BLaER1 (cell line): Measurements from ENCODE around the gene NR2F1-AS1.
A peak's percentile ranks its signal among the peaks of the same experiment; 100 is the strongest.

ENCODE experiments used
- H3K27ac ChIP-seq: shearing (Covaris generic); formaldehyde crosslinking; 2 replicates; pipeline ENCODE4 v1.8.1; 2022
- H3K27me3 ChIP-seq: shearing (Covaris generic); formaldehyde crosslinking; 2 replicates; pipeline ENCODE4 v1.8.1; 2022
- H3K36me3 ChIP-seq: shearing (Covaris generic); formaldehyde crosslinking; 2 replicates; pipeline ENCODE4 v1.8.1; 2022
- H3K4me1 ChIP-seq: shearing (Covaris generic); formaldehyde crosslinking; 2 replicates; pipeline ENCODE4 v1.8.1; 2022
- H3K4me2 ChIP-seq: shearing (Covaris generic); formaldehyde crosslinking; 2 replicates; pipeline ENCODE4 v1.8.1; 2022
- H3K4me3 ChIP-seq: shearing (Covaris generic); formaldehyde crosslinking; 2 replicates; pipeline ENCODE4 v1.8.1; 2022
- H3K9ac ChIP-seq: shearing (Covaris generic); formaldehyde crosslinking; 2 replicates; pipeline ENCODE4 v1.8.1; 2022
- H3K9me3 ChIP-seq: shearing (Covaris generic); formaldehyde crosslinking; 2 replicates; pipeline ENCODE4 v1.8.1; 2022
- H4K20me1 ChIP-seq: shearing (Covaris generic); formaldehyde crosslinking; 2 replicates; pipeline ENCODE4 v1.8.1; 2022
- Cebpa-rat ChIP-seq: shearing (Covaris generic); IDR thresholded peaks from 2 replicates; pipeline ENCODE4 v1.8.1; 2022

The NR2F1-AS1 gene

DNA sequence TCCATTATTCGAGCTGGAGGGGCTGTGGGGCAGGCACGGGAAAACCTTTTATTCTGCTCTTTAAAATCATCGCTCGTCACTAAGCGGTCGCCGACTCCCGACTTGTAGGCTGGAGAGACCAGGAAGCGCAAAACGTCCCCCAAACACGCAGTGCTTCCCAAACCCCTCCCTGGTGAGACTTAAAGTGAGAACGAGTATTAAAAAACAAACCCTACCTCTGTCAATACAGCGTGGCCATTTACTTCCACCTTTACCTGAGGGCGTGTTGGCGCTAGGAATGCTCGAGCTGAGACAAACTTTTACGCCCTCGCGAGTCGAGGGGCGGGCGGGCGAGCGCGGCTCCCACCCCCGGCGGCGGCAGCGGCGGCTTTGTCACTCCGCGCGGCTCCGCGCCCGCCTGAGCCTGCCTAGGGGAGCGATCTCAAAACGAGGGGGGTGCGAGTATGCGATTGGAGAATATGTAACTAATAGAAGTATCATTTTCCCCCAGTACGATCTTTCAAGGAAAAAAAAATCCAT, at the start of gene NR2F1-AS1:
Gene NR2F1-AS1, minus strand, starts transcription at position 293 of the 519 bp plus-strand sequence.
- H3K9me3 ChIP-seq = no peaks in the 10 kb centered on the region
- H3K27ac ChIP-seq = no peak within 1 kb of the TSS
- H3K4me3 ChIP-seq = peak within 1 kb of the TSS; percentile 59
- peaks cover 100% of the 10 kb centered on the region for H3K27me3 ChIP-seq
- H4K20me1 ChIP-seq = peaks cover 92% of the 10 kb centered on the region
- peak within 1 kb of the TSS; percentile 83 for H3K4me2 ChIP-seq
- TF ChIP-seq Cebpa-rat = no peak
- H3K36me3 ChIP-seq = no peaks in the 10 kb centered on the region
- no peak within 1 kb of the TSS for H3K9ac ChIP-seq
- peaks cover 37% of the 10 kb centered on the region for H3K4me1 ChIP-seq

DNA sequence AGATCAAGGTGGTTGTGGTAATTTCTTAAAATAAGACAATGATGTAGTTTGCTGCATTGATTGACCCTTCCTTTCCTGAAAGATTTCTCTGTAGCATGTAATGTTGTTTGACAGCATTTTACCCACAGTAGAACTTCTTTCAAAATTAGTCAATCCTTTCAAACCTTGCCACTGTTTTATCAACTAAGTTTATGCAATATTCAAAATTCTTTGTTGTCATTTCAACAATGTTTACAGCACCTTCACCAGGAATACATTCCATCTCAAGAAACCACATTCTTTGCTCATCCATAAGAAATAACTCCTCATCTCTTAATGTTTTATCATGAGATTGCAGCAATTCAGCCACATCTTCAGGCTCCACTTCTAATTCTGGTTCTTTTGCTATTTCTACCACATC, 45.8 kb upstream of the NR2F1-AS1 start:
- no peak overlapping the region for H3K9ac ChIP-seq
- no peaks in the 10 kb centered on the region for H3K36me3 ChIP-seq
- H3K4me2 ChIP-seq = no peak overlapping the region
- peaks cover 7% of the 10 kb centered on the region for H3K27me3 ChIP-seq
- H3K27ac ChIP-seq = no peak overlapping the region
- no peak for TF ChIP-seq Cebpa-rat
- no peaks in the 10 kb centered on the region for H3K9me3 ChIP-seq
- H3K4me1 ChIP-seq = no peaks in the 10 kb centered on the region
- H4K20me1 ChIP-seq = peaks cover 16% of the 10 kb centered on the region
- no peak overlapping the region for H3K4me3 ChIP-seq

DNA sequence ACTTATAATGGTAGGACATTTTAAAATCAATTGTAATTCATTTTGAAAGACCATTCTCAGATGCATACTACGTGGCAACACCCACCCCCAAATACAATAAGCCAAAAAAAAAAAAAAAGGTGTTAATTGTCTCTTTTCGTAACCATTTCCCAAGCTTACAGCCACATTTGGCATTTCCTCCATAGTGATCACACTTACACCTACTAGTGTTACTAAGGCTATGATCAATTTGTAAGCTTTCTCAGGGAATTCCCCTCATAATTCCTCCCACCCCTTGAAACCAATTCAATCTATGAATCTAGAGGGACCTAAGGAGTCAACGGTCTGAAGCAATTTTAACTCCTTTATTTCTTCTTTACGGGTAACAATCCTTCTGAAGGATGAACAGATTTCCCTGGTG, 42.1 kb upstream of the NR2F1-AS1 start:
- H3K27me3 ChIP-seq = peaks cover 43% of the 10 kb centered on the region
- no peak overlapping the region for H3K27ac ChIP-seq
- no peak overlapping the region for H3K9ac ChIP-seq
- peaks cover 46% of the 10 kb centered on the region for H4K20me1 ChIP-seq
- TF ChIP-seq Cebpa-rat = no peak
- H3K4me1 ChIP-seq = peaks cover 7% of the 10 kb centered on the region; the same call in 1 of the 2 replicates
- H3K36me3 ChIP-seq = no peaks in the 10 kb centered on the region
- peaks cover 5% of the 10 kb centered on the region for H3K9me3 ChIP-seq
- H3K4me3 ChIP-seq = no peak overlapping the region
- H3K4me2 ChIP-seq = no peak overlapping the region

DNA sequence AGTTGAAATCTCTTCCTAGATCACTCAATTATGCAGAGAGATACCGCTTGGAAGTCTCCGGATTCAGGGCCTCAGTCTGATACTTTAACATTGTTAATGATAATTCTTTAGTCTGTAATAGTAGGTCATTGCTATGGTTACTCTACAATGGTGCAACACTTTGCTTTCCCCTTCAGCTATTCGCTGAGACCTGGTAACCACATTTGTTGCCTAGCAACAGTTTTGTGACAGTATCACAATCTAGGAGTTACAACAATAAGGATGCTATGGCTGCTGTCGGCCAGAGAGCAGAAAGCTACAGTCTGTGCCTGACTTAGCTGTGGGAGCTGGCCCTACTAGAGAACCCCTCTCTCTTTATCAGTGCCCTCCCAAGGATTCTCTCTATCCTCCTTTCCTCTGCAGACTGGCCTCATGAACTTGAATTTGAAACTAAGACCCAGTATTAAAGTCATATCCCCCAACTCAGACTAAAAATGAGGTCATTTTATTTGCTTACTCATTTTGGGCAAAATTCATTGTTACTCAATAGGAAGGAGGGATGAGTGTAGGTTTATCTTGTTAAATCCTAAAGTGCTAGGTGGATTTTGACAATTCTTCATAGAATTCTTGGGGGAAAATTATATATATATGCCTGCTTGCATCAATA, 41.3 kb upstream of the NR2F1-AS1 start:
- TF ChIP-seq Cebpa-rat = no peak
- H3K27me3 ChIP-seq = peaks cover 49% of the 10 kb centered on the region
- H3K27ac ChIP-seq = no peak overlapping the region
- no peak overlapping the region for H3K4me3 ChIP-seq
- H3K4me2 ChIP-seq = no peak overlapping the region
- peaks cover 7% of the 10 kb centered on the region; the same call in 1 of the 2 replicates for H3K4me1 ChIP-seq
- no peaks in the 10 kb centered on the region for H3K36me3 ChIP-seq
- peaks cover 5% of the 10 kb centered on the region for H3K9me3 ChIP-seq
- peaks cover 53% of the 10 kb centered on the region for H4K20me1 ChIP-seq
- no peak overlapping the region for H3K9ac ChIP-seq

DNA sequence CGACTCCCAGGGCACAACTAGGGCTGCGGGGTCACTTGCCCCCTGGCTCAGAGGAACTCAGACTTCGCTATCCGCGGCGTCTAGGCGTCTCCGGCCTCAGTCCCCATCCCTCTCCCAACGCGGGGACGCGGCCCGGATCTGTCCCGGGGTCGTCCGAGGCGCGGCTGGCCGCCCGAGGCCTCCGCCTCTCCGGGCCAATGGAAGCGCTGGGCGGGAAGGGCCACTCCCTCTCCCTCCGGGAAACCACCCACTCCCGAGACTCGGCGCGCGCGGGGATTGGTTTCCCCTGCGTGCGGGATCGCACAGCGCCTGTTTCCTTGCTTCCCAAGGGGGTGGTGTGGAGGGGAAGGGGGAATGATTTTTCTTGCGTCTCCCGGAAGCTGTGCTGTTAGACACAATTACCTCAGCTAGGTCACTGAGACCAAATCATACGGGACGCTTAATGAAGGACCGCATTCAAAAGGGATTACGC, 40.3 kb upstream of the NR2F1-AS1 start:
- H3K4me2 ChIP-seq = peak overlapping the region; percentile 96; the same call in 1 of the 2 replicates
- peaks cover 63% of the 10 kb centered on the region for H4K20me1 ChIP-seq
- peaks cover 58% of the 10 kb centered on the region for H3K27me3 ChIP-seq
- H3K4me1 ChIP-seq = peaks cover 7% of the 10 kb centered on the region; the same call in 1 of the 2 replicates
- H3K27ac ChIP-seq = no peak overlapping the region
- peak overlapping the region; percentile 66; the same call in 1 of the 2 replicates for H3K4me3 ChIP-seq
- no peak for TF ChIP-seq Cebpa-rat
- H3K36me3 ChIP-seq = no peaks in the 10 kb centered on the region
- H3K9ac ChIP-seq = no peak overlapping the region
- peaks cover 5% of the 10 kb centered on the region for H3K9me3 ChIP-seq

DNA sequence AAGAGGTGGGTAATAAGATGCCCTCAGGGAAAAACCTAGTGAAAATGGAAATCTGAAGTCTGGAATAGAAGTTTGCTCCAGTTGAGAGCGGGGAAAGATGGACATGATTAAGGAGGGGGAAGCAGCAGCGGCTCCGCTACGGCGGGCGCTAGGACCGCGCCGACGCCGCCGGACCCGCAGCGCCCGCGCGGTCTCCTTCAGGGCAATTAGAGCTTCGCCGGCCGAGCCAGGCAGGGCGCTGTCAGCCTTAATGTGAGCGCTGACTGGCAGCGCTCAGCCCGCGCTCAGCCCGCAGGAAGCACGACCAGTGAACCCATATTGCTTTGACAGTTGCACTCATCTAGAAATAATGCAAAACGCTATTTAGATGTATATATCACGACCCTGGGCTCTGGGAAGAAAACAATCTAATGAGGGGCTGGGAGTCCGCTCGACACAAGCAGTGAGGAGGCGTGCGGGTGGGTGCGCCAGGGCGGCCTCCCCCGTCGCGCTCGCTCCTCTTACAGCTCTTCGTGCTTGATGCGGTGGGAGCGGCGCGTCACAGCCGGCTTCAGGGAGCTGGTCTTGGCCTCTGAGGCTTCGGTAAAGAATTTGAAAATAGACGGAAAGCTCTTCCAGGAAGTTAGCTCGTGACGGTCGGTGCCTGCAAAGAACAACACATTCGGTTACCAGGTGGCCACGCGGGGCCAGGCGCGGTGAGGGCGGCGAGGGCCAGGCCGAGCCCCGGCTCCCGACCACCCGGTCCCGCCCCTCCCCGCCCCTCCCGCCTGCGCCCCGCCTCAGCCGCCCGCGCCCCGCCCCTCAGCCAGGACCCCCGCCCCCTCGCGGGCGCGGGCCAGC, 39.7 kb upstream of the NR2F1-AS1 start:
- Histone ChIP-seq H3K9me3 (peaks cover 5% of the 10 kb centered on the region), H3K4me2 (peak overlapping the region; percentile 96), H3K9ac (no peak overlapping the region), H3K36me3 (no peaks in the 10 kb centered on the region), H3K4me3 (peak overlapping the region; percentile 66), H4K20me1 (peaks cover 69% of the 10 kb centered on the region), H3K4me1 (peaks cover 7% of the 10 kb centered on the region; the same call in 1 of the 2 replicates), H3K27me3 (peaks cover 64% of the 10 kb centered on the region), H3K27ac (no peak overlapping the region)
- no peak for TF ChIP-seq Cebpa-rat

DNA sequence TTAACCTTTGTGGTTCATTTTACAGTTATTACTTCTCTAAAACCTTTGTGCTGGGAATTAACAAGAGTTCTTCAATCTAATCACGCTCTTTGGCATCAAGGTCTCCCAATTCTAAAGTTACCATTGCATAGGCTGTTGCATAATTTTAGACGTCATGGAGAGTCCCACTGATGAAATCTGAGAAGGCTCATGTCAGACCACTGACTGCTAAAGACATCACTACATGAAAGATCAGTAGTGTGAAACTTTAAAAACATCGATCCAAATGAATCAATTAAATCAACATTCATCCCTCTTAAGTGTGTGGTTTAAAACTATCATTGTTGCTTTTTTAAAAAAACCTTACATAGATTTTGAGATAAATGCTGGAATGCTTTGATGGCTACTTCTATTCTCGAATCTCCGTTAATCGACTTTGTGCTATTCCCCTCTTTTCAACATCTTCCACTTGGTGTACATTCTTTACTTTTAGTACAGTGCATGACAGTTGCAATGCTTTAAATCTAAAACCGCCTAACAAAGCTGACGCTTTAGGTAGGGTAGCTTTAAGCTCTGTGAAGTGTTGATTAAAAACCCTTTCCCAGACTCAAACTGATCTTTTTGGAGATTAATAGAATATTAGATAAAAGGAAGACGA, 35.6 kb upstream of the NR2F1-AS1 start:
- H3K27ac ChIP-seq = no peak overlapping the region
- H3K36me3 ChIP-seq = no peaks in the 10 kb centered on the region
- TF ChIP-seq Cebpa-rat = no peak
- H3K4me2 ChIP-seq = no peak overlapping the region
- peaks cover 95% of the 10 kb centered on the region for H3K27me3 ChIP-seq
- H4K20me1 ChIP-seq = peaks cover 84% of the 10 kb centered on the region
- no peak overlapping the region for H3K9ac ChIP-seq
- H3K4me1 ChIP-seq = peaks cover 7% of the 10 kb centered on the region; the same call in 1 of the 2 replicates
- peaks cover 5% of the 10 kb centered on the region for H3K9me3 ChIP-seq
- no peak overlapping the region for H3K4me3 ChIP-seq

DNA sequence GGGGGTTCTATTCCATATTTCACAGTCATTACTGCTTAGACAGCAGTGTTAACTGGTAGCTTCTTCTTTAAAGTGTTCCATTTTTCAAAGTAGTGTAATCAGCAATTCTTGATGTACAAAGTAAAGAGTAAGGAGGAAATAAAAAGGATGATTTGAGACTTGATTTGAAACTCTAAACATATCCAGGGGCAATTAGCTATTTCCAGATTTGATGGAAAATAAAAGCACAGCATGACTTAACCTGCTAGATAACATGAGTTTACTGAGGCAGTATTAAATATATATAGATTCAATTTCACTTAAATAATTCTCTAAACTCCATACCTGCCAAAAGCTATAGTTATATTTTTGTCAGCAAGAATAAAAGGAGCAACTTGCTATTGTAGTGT, 31.8 kb upstream of the NR2F1-AS1 start:
- H3K4me3 ChIP-seq = no peak overlapping the region

More for the DNA sequence above, 31.8 kb upstream of the NR2F1-AS1 start:
- Histone ChIP-seq H3K4me1 (no peaks in the 10 kb centered on the region), H3K36me3 (no peaks in the 10 kb centered on the region), H3K27me3 (peaks cover 96% of the 10 kb centered on the region), H3K4me2 (no peak overlapping the region), H4K20me1 (peaks cover 91% of the 10 kb centered on the region), H3K9me3 (peaks cover 3% of the 10 kb centered on the region; the same call in 1 of the 2 replicates), H3K27ac (no peak overlapping the region), H3K9ac (no peak overlapping the region)
- TF ChIP-seq Cebpa-rat = no peak
